ENCODE data around the gene CPVL.

DNA sequence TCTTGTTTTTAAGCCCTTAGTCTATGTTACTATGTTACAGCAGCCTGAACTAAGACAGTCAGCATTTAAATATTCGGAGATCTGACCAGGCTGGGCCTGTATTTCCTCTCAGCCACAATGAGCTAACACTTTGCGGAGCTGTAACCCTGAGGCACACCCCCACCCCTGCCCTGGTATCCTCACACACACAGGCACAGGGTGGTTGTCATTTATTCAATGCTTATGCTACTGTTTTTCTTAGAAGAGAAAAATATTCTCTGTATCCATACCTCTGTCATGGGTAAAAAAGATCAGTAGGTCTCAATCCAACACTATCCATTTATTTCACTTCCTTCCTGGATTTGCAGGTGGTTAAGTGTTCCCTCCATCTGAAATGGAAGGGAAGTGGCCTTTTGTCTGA, 107.9 kb downstream of the CPVL start:
- no peak for TF ChIP-seq RBBP5 (IDR thresholded peaks at IDR 0.05; ENCODE audit: borderline replicate concordance, low read depth, low read length)
- TF ChIP-seq, protein P1, sequence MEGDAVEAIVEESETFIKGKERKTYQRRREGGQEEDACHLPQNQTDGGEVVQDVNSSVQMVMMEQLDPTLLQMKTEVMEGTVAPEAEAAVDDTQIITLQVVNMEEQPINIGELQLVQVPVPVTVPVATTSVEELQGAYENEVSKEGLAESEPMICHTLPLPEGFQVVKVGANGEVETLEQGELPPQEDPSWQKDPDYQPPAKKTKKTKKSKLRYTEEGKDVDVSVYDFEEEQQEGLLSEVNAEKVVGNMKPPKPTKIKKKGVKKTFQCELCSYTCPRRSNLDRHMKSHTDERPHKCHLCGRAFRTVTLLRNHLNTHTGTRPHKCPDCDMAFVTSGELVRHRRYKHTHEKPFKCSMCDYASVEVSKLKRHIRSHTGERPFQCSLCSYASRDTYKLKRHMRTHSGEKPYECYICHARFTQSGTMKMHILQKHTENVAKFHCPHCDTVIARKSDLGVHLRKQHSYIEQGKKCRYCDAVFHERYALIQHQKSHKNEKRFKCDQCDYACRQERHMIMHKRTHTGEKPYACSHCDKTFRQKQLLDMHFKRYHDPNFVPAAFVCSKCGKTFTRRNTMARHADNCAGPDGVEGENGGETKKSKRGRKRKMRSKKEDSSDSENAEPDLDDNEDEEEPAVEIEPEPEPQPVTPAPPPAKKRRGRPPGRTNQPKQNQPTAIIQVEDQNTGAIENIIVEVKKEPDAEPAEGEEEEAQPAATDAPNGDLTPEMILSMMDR (IDR thresholded peaks at IDR 0.05; ENCODE audit: control extremely low read depth in 1 of 3, insufficient read depth in 1 of 3, low read depth in 1 of 3, low read length in 3 of 3), result no peak
- TF ChIP-seq CEBPB (IDR thresholded peaks at IDR 0.05; ENCODE audit: low read depth, low read length), result no peak
- TF ChIP-seq POLR2A (IDR thresholded peaks at IDR 0.05; ENCODE audit: control extremely low read depth in 1 of 2, low read depth in 2 of 2, low read length in 2 of 2), result no peak
- TF ChIP-seq, protein P2, sequence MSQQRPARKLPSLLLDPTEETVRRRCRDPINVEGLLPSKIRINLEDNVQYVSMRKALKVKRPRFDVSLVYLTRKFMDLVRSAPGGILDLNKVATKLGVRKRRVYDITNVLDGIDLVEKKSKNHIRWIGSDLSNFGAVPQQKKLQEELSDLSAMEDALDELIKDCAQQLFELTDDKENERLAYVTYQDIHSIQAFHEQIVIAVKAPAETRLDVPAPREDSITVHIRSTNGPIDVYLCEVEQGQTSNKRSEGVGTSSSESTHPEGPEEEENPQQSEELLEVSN (IDR thresholded peaks at IDR 0.05), result no peak
- TF ChIP-seq YY1 (IDR thresholded peaks at IDR 0.05; ENCODE audit: low read depth, low read length), result no peak
- no peak for TF ChIP-seq RAD21 (IDR thresholded peaks at IDR 0.05 in 1 of 2, conservative IDR thresholded peaks at IDR 0.05 in 1 of 2; ENCODE audit: low read depth in 2 of 2, low read length in 2 of 2)
- TF ChIP-seq CREB1 (IDR thresholded peaks at IDR 0.05), result no peak
- no peak for TF ChIP-seq POLR2AphosphoS5 (IDR thresholded peaks at IDR 0.05; ENCODE audit: low read depth, low read length)
- no peak for TF ChIP-seq EZH2 (IDR thresholded peaks at IDR 0.05; ENCODE audit: low read depth, low read length, severe bottlenecking)

All from H1 (cell line).